IMR-90 (cell line): ENCODE measurements around the gene MISP3. TPM values are rescaled to one million over a fixed set of nuclear protein-coding genes. Genes with fewer than 3 reads are reported as not detected.
"Not testable (repeated sequence)": the region's sequence is repeated elsewhere in the genome, so short reads cannot be mapped to it uniquely, and the experiment has no call there.

Experiments used
- ATAC-seq: fragments of 200-7000 bp; cut with Tn5 transposase; 2 replicates; pipeline ENCODE4 v1.9.1; 2020; ENCODE audit warnings: low read depth, mild to moderate bottlenecking, moderate library complexity
- BruUV-seq: library from RNA; stranded (reverse); fragments of 400-500 nt; replicated peaks from 2 replicates; lab custom pipeline; 2021; lab: Mats Ljungman, UMichigan
- CTCF ChIA-PET: fragments of 300-600 bp; formaldehyde crosslinking; extraction: SDS; loops from one replicate; lab custom pipeline; 2021; ENCODE audit warnings: antibody characterized with exemption; lab: Yijun Ruan, JAX
- POLR2A ChIA-PET: fragments of 300-600 bp; sonication (Branson Sonifier 250); formaldehyde crosslinking; loops from one replicate; lab custom pipeline; 2022; ENCODE audit warnings: antibody characterized with exemption; ENCODE audit not compliant: unreplicated experiment; lab: Charles Lee
- DNase-seq: peaks from one replicate; pipeline ENCODE4 v3.0.0; 2013
- H2AFZ ChIP-seq: replicated peaks from 2 replicates; pipeline ENCODE3; 2013; ENCODE audit warnings: low read length, mild to moderate bottlenecking; ENCODE audit not compliant: poor library complexity
- H2AK5ac ChIP-seq: 2 replicates; pipeline ENCODE4 v1.6.1; 2013; ENCODE audit warnings: low read depth, low read length, inconsistent platforms
- H2AK9ac ChIP-seq: replicated peaks from 2 replicates; pipeline ENCODE3; 2013; ENCODE audit warnings: mild to moderate bottlenecking, low read depth, low read length, moderate library complexity; ENCODE audit not compliant: poor library complexity
- H2BK120ac ChIP-seq: 2 replicates; pipeline ENCODE4 v1.6.1; 2013; ENCODE audit warnings: low read depth, low read length, inconsistent platforms
- H2BK15ac ChIP-seq: 3 replicates; pipeline ENCODE4 v1.6.1; 2013; ENCODE audit warnings: low read depth, low read length, inconsistent platforms
- H2BK20ac ChIP-seq: 2 replicates; pipeline ENCODE4 v1.6.1; 2013; ENCODE audit warnings: low read depth, mild to moderate bottlenecking, inconsistent platforms, low read length, moderate library complexity
- H2BK5ac ChIP-seq: 2 replicates; pipeline ENCODE4 v1.6.1; 2013; ENCODE audit warnings: mild to moderate bottlenecking, low read depth, low read length, inconsistent platforms; ENCODE audit not compliant: poor library complexity, severe bottlenecking
- H3K14ac ChIP-seq: replicated peaks from 2 replicates; pipeline ENCODE4 v1.6.1; 2013; ENCODE audit warnings: low read depth, low read length, inconsistent platforms
- H3K18ac ChIP-seq: 2 replicates; pipeline ENCODE4 v1.6.1; 2013; ENCODE audit warnings: low read depth, low read length, control low read depth
- H3K23ac ChIP-seq: 2 replicates; pipeline ENCODE4 v1.6.1; 2013; ENCODE audit warnings: low read depth, low read length, inconsistent platforms
- H3K27ac ChIP-seq: 2 replicates; pipeline ENCODE4 v1.5.1; 2013; ENCODE audit warnings: mild to moderate bottlenecking, control low read depth, low read length; ENCODE audit not compliant: insufficient read depth
- H3K27me3 ChIP-seq: 2 replicates; pipeline ENCODE4 v1.6.1; 2013; ENCODE audit warnings: low read length; ENCODE audit not compliant: control insufficient read depth, insufficient read depth
- H3K36me3 ChIP-seq: 2 replicates; pipeline ENCODE4 v1.6.1; 2013; ENCODE audit warnings: low read length, mixed read lengths; ENCODE audit not compliant: control insufficient read depth, insufficient read depth
- H3K4ac ChIP-seq: 2 replicates; pipeline ENCODE4 v1.6.1; 2013; ENCODE audit warnings: low read depth, low read length, inconsistent platforms
- H3K4me1 ChIP-seq: 2 replicates; pipeline ENCODE4 v1.6.1; 2013; ENCODE audit warnings: low read length, mixed read lengths; ENCODE audit not compliant: control insufficient read depth, insufficient read depth
- H3K4me2 ChIP-seq: 2 replicates; pipeline ENCODE4 v1.6.1; 2013; ENCODE audit warnings: low read depth, mild to moderate bottlenecking, control low read depth, low read length, moderate library complexity
- H3K4me3 ChIP-seq: 2 replicates; pipeline ENCODE4 v1.5.1; 2013; ENCODE audit warnings: low read depth, mild to moderate bottlenecking, control low read depth, low read length, moderate library complexity; ENCODE audit not compliant: insufficient read depth
- H3K56ac ChIP-seq: 2 replicates; pipeline ENCODE4 v1.6.1; 2013; ENCODE audit warnings: low read length, inconsistent platforms; ENCODE audit not compliant: insufficient read depth; ENCODE audit errors: extremely low read depth
- H3K79me1 ChIP-seq, 2 experiments: 2 replicates each; pipeline ENCODE4 v1.6.1; 2013; ENCODE audit warnings: low read length in 2 of 2, inconsistent platforms in 1 of 2, low read depth in 1 of 2
- H3K9ac ChIP-seq: 2 replicates; pipeline ENCODE4 v1.6.1; 2013; ENCODE audit warnings: low read depth, low read length, control low read depth
- H3K9me1 ChIP-seq: 2 replicates; pipeline ENCODE4 v1.6.1; 2013; ENCODE audit warnings: low read length, inconsistent platforms; ENCODE audit not compliant: insufficient read depth
- H3K9me3 ChIP-seq: 2 replicates; pipeline ENCODE4 v1.6.1; 2013; ENCODE audit warnings: low read length; ENCODE audit not compliant: control insufficient read depth, insufficient read depth
- H4K20me1 ChIP-seq: 2 replicates; pipeline ENCODE4 v1.6.1; 2013; ENCODE audit warnings: low read length, inconsistent platforms; ENCODE audit not compliant: insufficient read depth
- H4K5ac ChIP-seq: 2 replicates; pipeline ENCODE4 v1.6.1; 2013; ENCODE audit warnings: mild to moderate bottlenecking, low read depth, low read length, control low read depth
- H4K8ac ChIP-seq, 2 experiments: 2 replicates each; pipeline ENCODE4 v1.6.1; 2013; ENCODE audit warnings: low read depth in 2 of 2, low read length in 2 of 2, control low read depth in 1 of 2, inconsistent platforms in 1 of 2
- H4K91ac ChIP-seq: 2 replicates; pipeline ENCODE4 v1.6.1; 2013; ENCODE audit warnings: low read depth, low read length, inconsistent platforms; ENCODE audit not compliant: insufficient read depth
- WGBS, 2 experiments: methylation state at CpG; one replicate each; pipeline versions ENCODE4 v1.1.5 to v1.1.7; 2013; ENCODE audit warnings: missing lambda C conversion rate in 2 of 2; ENCODE audit not compliant: insufficient read length in 1 of 2; ENCODE audit errors: extremely low coverage in 2 of 2; 5-methylcytosine and 5-hydroxymethylcytosine counted together
- dilution Hi-C: fragments of 300-500 bp; cut with HindIII; formaldehyde crosslinking; loops from one replicate; pipeline ENCODE4 v1.14.3; 2018; ENCODE audit warnings: low sequenced_read_pairs; ENCODE audit not compliant: unreplicated experiment
- in situ Hi-C: fragments of 300-500 bp; cut with MboI; formaldehyde crosslinking; loops from 3 replicates; pipeline ENCODE4 v1.14.3; 2019; ENCODE audit warnings: low sequenced_read_pairs, inconsistent platforms, mixed read lengths
- intact Hi-C: fragments of 100-400 bp; cut with micrococcal nuclease; formaldehyde crosslinking; loops from 2 replicates; pipeline ENCODE4 v1.10.0; 2022
- polyA plus RNA-seq, 3 experiments: library from polyadenylated mRNA; depleted of rRNA; stranded (reverse); fragments of >200 nt; gene quantifications; 2 replicates each; pipeline ENCODE4 v1.2.3, GENCODE V29; 2012; ENCODE audit warnings: low replicate concordance in 1 of 3
- total RNA-seq: library from RNA; depleted of rRNA; stranded (reverse); fragments of >200 nt; gene quantifications from 2 replicates; pipeline ENCODE4 v1.2.3, GENCODE V29; 2012

MISP3 gene
- total and polyA plus RNA-seq, 2 of the 4 experiments (the other 2 are of a cell fraction), result under 0.01 to 0.68 TPM

DNA sequence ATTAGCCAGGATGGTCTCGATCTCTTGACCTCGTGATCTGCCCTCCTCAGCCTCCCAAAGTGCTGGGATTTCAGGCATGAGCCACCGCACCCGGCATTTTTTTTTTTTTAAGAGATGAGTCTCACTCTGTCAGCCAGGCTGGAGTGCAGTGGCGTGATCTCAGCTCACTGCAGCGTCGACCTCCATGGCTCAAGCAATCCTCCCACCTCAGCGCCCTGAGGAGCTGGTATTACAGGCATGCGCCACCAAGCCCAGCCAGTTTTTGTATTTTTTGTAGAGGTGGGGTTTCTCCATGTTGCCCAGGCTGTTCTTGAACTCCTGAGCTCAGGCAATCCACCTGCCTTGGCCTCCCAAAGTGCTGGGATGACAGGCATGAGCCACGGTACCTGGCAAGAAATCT, 24.7 kb upstream of the MISP3 start:
- H2AK5ac ChIP-seq, H3K4me1 ChIP-seq, H3K4me3 ChIP-seq, H4K91ac ChIP-seq, H2AK9ac ChIP-seq, H2BK20ac ChIP-seq, H3K9me3 ChIP-seq, ATAC-seq, H2AFZ ChIP-seq, intact Hi-C loops, H3K4ac ChIP-seq, H3K4me2 ChIP-seq, H3K18ac ChIP-seq, H3K27ac ChIP-seq, H2BK5ac ChIP-seq, H4K5ac ChIP-seq, H4K8ac ChIP-seq, H3K14ac ChIP-seq, H3K56ac ChIP-seq, H3K36me3 ChIP-seq, DNase-seq, H2BK15ac ChIP-seq, BruUV-seq, POLR2A ChIA-PET, H2BK120ac ChIP-seq, H3K79me1 ChIP-seq, H3K9ac ChIP-seq, H3K23ac ChIP-seq, dilution Hi-C loops, H3K9me1 ChIP-seq, H3K27me3 ChIP-seq, H4K20me1 ChIP-seq, in situ Hi-C loops: not testable (repeated sequence)
- WGBS, 2 experiments, result no CpG with 5 or more reads among the region's 10 CpGs
- CTCF ChIA-PET, result interaction anchor here (1.2 to 2.2 kb wide), 2 partner anchors 12 to 17 kb away, joined by 4 to 9 read pairs; partner anchors contain the start of gene IL27RA
